ENCODE results near the gene SENP1.
A peak's percentile ranks its signal among the peaks of the same experiment; 100 is the strongest.

The SENP1 gene

GRCh38 chr12:48067250-48067938 lies 38.5 kb downstream of the SENP1 start:
- TF ChIP-seq YY1 (IDR thresholded peaks at IDR 0.05; ENCODE audit: insufficient read depth, insufficient read length), result no peak
- TF ChIP-seq ZNF274 (IDR thresholded peaks at IDR 0.05; ENCODE audit: low read depth, low read length), result no peak
- TF ChIP-seq SUZ12 (IDR thresholded peaks at IDR 0.05; ENCODE audit: extremely low read depth, insufficient read depth, insufficient read length), result no peak
- no peaks in the 10 kb centered on the region for H3K27me3 ChIP-seq (ENCODE audit: insufficient read depth, insufficient read length)
- DNase-seq (ENCODE audit: low read depth, low spot score), result no peak
- no peak overlapping the region for H3K9ac ChIP-seq (ENCODE audit: insufficient read length, low read depth)
- peaks cover 81% of the 10 kb centered on the region for H3K36me3 ChIP-seq (ENCODE audit: insufficient read depth, insufficient read length, low read length)
- no peaks in the 10 kb centered on the region for H3K9me3 ChIP-seq (ENCODE audit: insufficient read depth, low read length)
- no peaks in the 10 kb centered on the region for H3K4me1 ChIP-seq (ENCODE audit: insufficient read depth, insufficient read length)
- H3K4me3 ChIP-seq (ENCODE audit: insufficient read length, low read depth), result no peak overlapping the region

GRCh38 chr12:48065041-48065440 lies 40.8 kb downstream of the SENP1 start:
- no peak overlapping the region for H3K9ac ChIP-seq (ENCODE audit: insufficient read length, low read depth)
- DNase-seq (ENCODE audit: low read depth, low spot score), result no peak
- TF ChIP-seq YY1 (IDR thresholded peaks at IDR 0.05; ENCODE audit: insufficient read depth, insufficient read length) (no peak), SUZ12 (IDR thresholded peaks at IDR 0.05; ENCODE audit: extremely low read depth, insufficient read depth, insufficient read length) (no peak), ZNF274 (IDR thresholded peaks at IDR 0.05; ENCODE audit: low read depth, low read length) (no peak)
- no peaks in the 10 kb centered on the region for H3K27me3 ChIP-seq (ENCODE audit: insufficient read depth, insufficient read length)
- H3K9me3 ChIP-seq (ENCODE audit: insufficient read depth, low read length), result no peaks in the 10 kb centered on the region
- no peak overlapping the region for H3K4me3 ChIP-seq (ENCODE audit: insufficient read length, low read depth)
- no peaks in the 10 kb centered on the region for H3K4me1 ChIP-seq (ENCODE audit: insufficient read depth, insufficient read length)
- peaks cover 83% of the 10 kb centered on the region for H3K36me3 ChIP-seq (ENCODE audit: insufficient read depth, insufficient read length, low read length)

GRCh38 chr12:48063530-48063929 lies 42.3 kb downstream of the SENP1 start:
- Histone ChIP-seq H3K36me3 (ENCODE audit: insufficient read depth, insufficient read length, low read length) (peaks cover 91% of the 10 kb centered on the region), H3K9me3 (ENCODE audit: insufficient read depth, low read length) (peaks cover 14% of the 10 kb centered on the region), H3K4me3 (ENCODE audit: insufficient read length, low read depth) (no peak overlapping the region), H3K4me1 (ENCODE audit: insufficient read depth, insufficient read length) (no peaks in the 10 kb centered on the region), H3K27me3 (ENCODE audit: insufficient read depth, insufficient read length) (no peaks in the 10 kb centered on the region), H3K9ac (ENCODE audit: insufficient read length, low read depth) (no peak overlapping the region)
- no peak for DNase-seq (ENCODE audit: low read depth, low spot score)
- TF ChIP-seq ZNF274 (IDR thresholded peaks at IDR 0.05; ENCODE audit: low read depth, low read length) (no peak), SUZ12 (IDR thresholded peaks at IDR 0.05; ENCODE audit: extremely low read depth, insufficient read depth, insufficient read length) (no peak), YY1 (IDR thresholded peaks at IDR 0.05; ENCODE audit: insufficient read depth, insufficient read length) (no peak)

- DNase-seq (ENCODE audit: low read depth, low spot score), result peak; percentile 5
- peaks cover 78% of the 10 kb centered on the region for H3K36me3 ChIP-seq (ENCODE audit: insufficient read depth, insufficient read length, low read length)
- H3K27me3 ChIP-seq (ENCODE audit: insufficient read depth, insufficient read length), result no peaks in the 10 kb centered on the region
- no peak overlapping the region for H3K9ac ChIP-seq (ENCODE audit: insufficient read length, low read depth)
- TF ChIP-seq SUZ12 (IDR thresholded peaks at IDR 0.05; ENCODE audit: extremely low read depth, insufficient read depth, insufficient read length), result no peak
- no peak for TF ChIP-seq ZNF274 (IDR thresholded peaks at IDR 0.05; ENCODE audit: low read depth, low read length)
- TF ChIP-seq YY1 (IDR thresholded peaks at IDR 0.05; ENCODE audit: insufficient read depth, insufficient read length), result no peak
- no peak overlapping the region for H3K4me3 ChIP-seq (ENCODE audit: insufficient read length, low read depth)
- no peaks in the 10 kb centered on the region for H3K4me1 ChIP-seq (ENCODE audit: insufficient read depth, insufficient read length)
- peaks cover 14% of the 10 kb centered on the region for H3K9me3 ChIP-seq (ENCODE audit: insufficient read depth, low read length)
Observed at GRCh38 chr12:48061938-48062719, 43.8 kb downstream of the SENP1 start.

GRCh38 chr12:48060474-48060873 lies 45.4 kb downstream of the SENP1 start:
- DNase-seq (ENCODE audit: low read depth, low spot score), result no peak
- Histone ChIP-seq H3K4me1 (ENCODE audit: insufficient read depth, insufficient read length) (no peaks in the 10 kb centered on the region), H3K9me3 (ENCODE audit: insufficient read depth, low read length) (peaks cover 14% of the 10 kb centered on the region), H3K4me3 (ENCODE audit: insufficient read length, low read depth) (no peak overlapping the region), H3K36me3 (ENCODE audit: insufficient read depth, insufficient read length, low read length) (peaks cover 64% of the 10 kb centered on the region), H3K9ac (ENCODE audit: insufficient read length, low read depth) (no peak overlapping the region), H3K27me3 (ENCODE audit: insufficient read depth, insufficient read length) (no peaks in the 10 kb centered on the region)
- no peak for TF ChIP-seq ZNF274 (IDR thresholded peaks at IDR 0.05; ENCODE audit: low read depth, low read length)
- no peak for TF ChIP-seq YY1 (IDR thresholded peaks at IDR 0.05; ENCODE audit: insufficient read depth, insufficient read length)
- no peak for TF ChIP-seq SUZ12 (IDR thresholded peaks at IDR 0.05; ENCODE audit: extremely low read depth, insufficient read depth, insufficient read length)

GRCh38 chr12:48058771-48059170 lies 47.1 kb downstream of the SENP1 start:
- Histone ChIP-seq H3K36me3 (ENCODE audit: insufficient read depth, insufficient read length, low read length) (peaks cover 55% of the 10 kb centered on the region), H3K4me1 (ENCODE audit: insufficient read depth, insufficient read length) (no peaks in the 10 kb centered on the region), H3K4me3 (ENCODE audit: insufficient read length, low read depth) (no peak overlapping the region), H3K9me3 (ENCODE audit: insufficient read depth, low read length) (peaks cover 14% of the 10 kb centered on the region), H3K9ac (ENCODE audit: insufficient read length, low read depth) (no peak overlapping the region), H3K27me3 (ENCODE audit: insufficient read depth, insufficient read length) (no peaks in the 10 kb centered on the region)
- TF ChIP-seq ZNF274 (IDR thresholded peaks at IDR 0.05; ENCODE audit: low read depth, low read length) (no peak), YY1 (IDR thresholded peaks at IDR 0.05; ENCODE audit: insufficient read depth, insufficient read length) (no peak), SUZ12 (IDR thresholded peaks at IDR 0.05; ENCODE audit: extremely low read depth, insufficient read depth, insufficient read length) (no peak)
- DNase-seq (ENCODE audit: low read depth, low spot score), result no peak

Measured in NT2/D1 (cell line).